ENCODE data around the gene SELENOH.

The SELENOH gene

GRCh38 chr11:57786436-57786835, 45.1 kb downstream of the SELENOH start:
- no peak for DNase-seq

- no peak for DNase-seq
Measured at GRCh38 chr11:57787006-57787604, 45.8 kb downstream of the SELENOH start.

GRCh38 chr11:57787920-57788702, 46.8 kb downstream of the SELENOH start:
- DNase-seq = no peak

- DNase-seq = no peak
Measured at GRCh38 chr11:57788703-57789088, 47.4 kb downstream of the SELENOH start.

GRCh38 chr11:57791321-57792059, 50.2 kb downstream of the SELENOH start:
- no peak for DNase-seq

- DNase-seq = peak; percentile 82
Measured at GRCh38 chr11:57792060-57792541, 50.8 kb downstream of the SELENOH start.

- DNase-seq = no peak
Measured at GRCh38 chr11:57792870-57793269, 51.6 kb downstream of the SELENOH start.
